HG02798 (cell line): ENCODE measurements around the gene ALAS1.

ENCODE experiments used
- ATAC-seq: cut with Tn5 transposase; IDR thresholded peaks from one replicate; pipeline ENCODE4 v1.9.1; 2021; ENCODE audit warnings: mild to moderate bottlenecking; ENCODE audit not compliant: unreplicated experiment, poor library complexity

The ALAS1 gene

DNA sequence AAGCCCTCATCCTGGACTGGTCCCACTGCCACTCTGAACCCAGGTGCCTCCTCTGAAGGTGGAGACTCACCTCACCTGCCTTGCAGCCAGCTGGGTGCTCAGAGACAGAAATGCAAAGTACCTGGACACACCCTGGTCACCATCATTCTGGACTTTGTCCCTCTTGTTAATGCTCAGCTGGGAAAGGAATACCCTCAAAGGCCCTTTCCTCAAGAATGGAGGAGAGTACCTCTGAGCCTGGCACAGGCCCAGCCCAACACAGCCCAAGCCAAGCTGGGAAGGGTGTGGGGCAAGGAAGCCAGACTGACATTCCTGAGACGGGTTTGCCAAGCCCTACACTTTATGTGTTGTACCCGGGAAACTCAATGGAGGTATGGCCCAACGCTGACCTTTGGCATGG, 983 bp upstream of the ALAS1 start:
- no peak for ATAC-seq

DNA sequence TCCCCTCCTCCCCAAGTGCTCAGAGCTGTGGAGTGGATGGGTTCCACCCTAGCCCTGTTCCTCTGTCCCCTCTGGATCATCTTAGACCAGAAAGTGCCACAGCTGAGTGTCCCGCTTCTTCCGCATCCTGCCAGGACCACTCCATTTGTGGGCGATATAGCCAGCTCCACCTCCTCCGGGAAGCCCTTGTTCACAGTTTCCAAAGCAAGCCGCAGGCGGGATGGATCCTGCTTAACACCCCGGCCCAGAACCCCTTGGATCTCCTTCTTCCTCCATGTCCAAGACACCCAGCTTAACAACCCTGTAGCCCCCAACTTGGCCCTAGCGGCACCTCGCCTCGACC, 490 bp upstream of the ALAS1 start:
- no peak for ATAC-seq

DNA sequence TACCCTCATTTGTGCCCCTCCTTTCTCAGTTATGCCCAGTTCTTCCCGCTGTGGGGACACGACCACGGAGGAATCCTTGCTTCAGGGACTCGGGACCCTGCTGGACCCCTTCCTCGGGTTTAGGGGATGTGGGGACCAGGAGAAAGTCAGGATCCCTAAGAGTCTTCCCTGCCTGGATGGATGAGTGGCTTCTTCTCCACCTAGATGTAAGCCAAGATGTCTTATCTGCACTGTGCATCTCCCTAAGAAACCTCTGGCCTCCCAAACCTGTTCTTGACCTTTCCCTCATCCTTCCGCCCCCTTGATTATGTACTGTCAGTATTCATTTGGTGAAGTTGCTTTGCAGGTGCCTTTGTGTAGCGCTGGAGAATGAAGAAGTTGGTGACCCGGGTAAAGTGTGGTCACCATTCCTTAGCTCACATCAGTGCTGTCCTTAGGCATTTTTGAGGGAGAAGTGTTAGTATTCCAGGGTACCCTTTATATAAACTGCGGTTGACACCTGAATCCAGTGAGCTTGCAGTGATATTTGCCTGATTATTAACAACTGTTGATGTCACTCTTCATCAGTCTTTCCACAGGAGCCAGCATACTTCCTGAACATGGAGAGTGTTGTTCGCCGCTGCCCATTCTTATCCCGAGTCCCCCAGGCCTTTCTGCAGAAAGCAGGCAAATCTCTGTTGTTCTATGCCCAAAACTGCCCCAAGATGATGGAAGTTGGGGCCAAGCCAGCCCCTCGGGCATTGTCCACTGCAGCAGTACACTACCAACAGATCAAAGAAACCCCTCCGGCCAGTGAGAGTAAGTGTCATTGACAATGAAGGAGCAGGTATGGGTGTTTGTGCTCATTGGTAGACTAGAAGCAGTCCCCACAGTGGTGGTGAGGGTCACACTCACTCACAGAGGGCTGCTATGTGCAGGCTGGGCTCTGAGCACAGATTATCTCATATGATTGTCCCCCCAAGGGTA, 966 bp downstream of the ALAS1 start:
- ATAC-seq: no peak

DNA sequence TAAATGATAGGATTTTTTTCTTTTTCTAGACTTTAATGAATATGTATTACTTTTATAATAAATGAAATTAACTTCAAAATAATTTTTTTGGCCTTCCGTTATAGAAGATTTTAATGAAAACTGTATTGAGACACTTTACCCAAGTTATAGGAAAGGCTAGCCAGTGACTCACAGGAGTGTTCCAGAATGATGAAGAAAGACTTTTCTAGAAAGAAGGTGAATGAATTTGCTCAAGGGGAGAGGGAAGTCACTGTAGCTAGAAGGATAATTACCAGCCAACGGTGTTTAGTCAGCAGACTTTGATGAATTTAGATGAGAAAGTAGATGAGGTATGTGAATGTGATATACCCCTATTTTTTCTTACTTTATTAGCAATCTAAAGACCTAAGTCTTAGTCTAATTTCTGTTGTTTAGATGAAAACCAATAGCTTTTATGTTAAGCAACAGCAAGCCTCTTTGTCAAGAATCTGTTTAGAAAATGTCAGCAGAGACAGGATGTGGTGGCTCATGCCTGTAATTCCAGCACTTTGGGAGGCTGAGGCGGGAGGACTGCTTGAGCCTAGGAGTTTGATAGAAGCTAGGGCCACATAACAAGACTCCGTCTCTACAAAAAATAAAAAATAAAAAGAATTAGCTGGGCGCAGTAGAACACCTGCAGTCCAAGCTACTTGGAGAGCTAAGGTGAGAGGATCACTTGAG, 3.2 kb downstream of the ALAS1 start:
- ATAC-seq: no peak

DNA sequence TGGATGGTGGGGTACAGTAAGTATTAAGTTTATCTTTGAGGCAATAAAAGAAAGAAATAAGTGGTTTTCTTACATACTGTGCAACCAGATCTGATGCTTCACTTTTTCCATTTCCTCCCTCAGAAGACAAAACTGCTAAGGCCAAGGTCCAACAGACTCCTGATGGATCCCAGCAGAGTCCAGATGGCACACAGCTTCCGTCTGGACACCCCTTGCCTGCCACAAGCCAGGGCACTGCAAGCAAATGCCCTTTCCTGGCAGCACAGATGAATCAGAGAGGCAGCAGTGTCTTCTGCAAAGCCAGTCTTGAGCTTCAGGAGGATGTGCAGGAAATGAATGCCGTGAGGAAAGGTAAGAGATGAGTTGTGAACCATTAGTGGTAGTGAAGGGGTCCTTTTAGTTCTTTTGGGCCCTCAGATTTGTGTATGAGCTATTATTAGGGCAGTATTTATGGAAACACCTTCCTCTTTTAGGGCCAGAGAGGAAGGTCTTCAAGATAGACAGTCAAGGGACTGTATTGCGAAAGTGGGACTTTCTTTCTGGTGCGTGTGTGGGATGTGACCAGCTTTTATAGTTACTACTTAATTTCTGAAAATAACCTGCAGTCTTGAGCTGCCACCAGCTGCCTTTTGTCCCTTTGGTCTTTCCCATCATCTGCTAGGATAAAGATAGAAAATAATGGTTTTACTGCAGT, 4.6 kb downstream of the ALAS1 start:
- no peak for ATAC-seq

DNA sequence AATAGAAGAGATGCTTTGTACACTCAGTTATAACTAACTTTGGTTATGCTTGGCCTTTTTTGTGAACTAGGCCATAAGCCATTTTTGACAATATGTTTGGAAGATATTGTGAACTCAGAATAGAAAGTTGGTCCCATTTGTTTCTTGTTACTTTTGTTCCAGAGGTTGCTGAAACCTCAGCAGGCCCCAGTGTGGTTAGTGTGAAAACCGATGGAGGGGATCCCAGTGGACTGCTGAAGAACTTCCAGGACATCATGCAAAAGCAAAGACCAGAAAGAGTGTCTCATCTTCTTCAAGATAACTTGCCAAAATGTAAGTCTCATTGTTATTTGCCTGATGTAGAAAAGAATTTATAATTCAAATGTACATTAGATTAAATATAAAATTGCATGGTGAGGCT, 5.7 kb downstream of the ALAS1 start:
- ATAC-seq: no peak

DNA sequence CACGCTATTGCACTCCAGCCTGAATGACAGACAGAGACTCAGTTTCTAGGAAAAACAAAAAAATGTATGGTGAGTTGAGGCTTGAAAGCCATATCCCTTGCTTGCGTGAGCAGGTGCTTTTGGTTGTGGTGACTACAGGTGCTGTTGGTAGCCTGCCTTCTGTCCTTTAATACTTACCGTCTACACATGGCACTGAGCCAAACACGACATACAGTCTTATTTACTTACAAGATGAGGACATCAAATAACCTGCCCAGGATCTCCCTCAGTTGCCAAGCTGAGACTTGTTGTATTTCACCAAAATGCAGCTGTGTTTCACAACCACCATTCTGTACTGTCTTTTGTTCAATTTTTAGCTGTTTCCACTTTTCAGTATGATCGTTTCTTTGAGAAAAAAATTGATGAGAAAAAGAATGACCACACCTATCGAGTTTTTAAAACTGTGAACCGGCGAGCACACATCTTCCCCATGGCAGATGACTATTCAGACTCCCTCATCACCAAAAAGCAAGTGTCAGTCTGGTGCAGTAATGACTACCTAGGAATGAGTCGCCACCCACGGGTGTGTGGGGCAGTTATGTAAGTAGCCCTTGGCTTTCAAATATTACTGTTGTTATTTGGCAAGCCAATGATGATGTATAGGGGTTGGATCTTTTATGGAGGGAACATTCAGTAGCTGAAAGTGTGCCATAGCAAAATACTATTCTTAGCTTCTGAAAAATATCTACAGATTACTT, 6.5 kb downstream of the ALAS1 start:
- ATAC-seq: no peak

DNA sequence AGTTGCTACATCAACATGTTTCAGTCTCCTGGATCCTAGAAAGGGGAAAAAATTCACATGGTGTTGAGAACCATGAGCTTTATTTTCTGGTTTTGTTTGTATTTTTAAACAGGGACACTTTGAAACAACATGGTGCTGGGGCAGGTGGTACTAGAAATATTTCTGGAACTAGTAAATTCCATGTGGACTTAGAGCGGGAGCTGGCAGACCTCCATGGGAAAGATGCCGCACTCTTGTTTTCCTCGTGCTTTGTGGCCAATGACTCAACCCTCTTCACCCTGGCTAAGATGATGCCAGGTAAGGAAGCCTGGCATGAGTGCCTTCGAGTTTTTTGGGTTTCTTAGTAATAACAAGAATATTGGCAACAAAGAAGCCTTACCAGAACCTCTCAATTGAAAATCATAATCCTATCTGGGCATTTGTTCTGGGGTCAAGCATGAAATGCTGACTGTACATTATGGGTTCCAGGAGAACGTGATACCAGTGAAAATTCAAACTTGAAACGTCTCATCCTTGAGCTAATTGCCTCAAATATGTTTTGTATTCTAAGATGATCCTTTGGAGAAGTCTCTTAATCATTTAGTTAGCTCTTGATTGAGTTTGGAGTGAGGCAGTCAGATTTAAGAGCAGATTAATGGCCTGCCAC, 7.9 kb downstream of the ALAS1 start:
- ATAC-seq: no peak

DNA sequence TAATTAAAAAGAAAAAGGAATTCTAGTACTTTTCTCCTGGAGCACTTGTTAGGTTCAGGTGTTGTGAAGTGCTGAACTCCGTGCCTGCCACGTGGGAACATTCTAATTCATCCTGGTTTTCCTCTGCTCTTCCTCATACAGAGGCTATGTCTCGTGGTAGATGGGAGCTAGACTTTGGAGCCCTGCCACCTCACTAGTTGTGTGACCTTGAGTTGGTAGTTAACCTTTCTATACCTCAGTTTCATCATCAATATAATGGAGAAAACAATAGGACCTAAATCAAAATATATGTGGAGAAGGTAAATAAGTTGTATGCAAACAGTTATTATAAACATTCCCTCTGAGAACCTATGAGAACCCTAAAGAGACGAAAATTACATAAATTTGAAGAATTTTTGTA, 10.6 kb downstream of the ALAS1 start:
- ATAC-seq: no peak

DNA sequence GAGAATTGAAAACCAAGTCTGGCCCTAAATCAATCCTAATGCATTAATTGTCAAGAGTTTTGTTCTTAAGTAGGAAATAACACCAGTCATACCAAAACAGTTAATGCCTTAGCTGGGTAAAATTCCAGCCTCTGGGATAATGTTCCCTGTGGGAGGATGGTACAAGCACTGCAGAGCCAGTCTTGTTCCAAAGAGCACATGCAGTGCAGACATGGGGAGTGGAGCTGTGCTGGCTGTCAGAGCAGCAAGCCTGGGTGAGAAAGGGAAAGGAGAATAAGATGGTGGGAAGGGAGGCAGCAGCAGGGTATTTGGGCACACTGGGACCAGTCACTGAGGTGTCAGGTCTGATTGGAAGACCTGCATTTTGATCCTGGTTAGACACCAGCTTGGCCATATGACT, 12.1 kb downstream of the ALAS1 start:
- no peak for ATAC-seq

DNA sequence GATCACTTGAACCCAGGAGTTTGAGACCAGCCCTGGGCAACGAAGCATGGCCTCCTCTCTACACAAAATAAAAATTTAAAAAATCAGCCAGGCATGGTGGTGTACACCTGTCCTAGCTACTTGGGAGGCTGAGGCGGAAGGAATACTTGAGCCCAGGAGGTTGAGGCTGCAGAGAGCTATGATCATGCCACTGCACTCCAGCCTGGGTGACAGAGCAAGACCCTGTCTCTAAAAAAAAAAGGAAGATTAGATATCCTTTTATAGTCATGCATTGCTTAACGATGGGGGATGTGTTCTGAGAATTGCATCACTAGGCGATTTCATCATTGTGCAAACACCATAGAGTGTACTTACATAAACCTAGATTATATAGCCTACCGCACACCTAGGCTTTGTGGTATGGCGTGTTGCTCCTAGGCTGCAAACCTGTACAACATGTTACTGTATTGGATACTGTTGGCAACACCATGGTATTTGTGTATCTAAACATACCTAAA, 12.6 kb downstream of the ALAS1 start:
- no peak for ATAC-seq

DNA sequence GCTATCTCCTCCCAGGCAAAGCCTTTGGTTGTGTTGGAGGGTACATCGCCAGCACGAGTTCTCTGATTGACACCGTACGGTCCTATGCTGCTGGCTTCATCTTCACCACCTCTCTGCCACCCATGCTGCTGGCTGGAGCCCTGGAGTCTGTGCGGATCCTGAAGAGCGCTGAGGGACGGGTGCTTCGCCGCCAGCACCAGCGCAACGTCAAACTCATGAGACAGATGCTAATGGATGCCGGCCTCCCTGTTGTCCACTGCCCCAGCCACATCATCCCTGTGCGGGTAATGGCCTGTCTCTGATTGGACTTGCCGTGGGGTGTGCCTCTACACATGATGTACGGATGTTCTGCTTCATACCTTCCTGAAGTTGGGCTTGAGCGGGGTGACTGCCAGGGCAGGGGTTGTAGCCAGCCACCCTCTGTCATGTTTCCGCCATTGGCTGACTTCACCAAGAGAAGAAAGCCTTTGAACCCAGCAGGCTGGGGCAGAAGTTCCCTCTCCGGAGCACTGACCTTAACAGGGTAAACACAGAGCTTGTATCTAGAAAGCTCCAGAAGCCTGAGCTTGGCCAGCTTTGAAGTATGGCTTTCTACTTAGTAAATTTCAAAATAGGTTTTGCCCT, 13.4 kb downstream of the ALAS1 start:
- no peak for ATAC-seq

DNA sequence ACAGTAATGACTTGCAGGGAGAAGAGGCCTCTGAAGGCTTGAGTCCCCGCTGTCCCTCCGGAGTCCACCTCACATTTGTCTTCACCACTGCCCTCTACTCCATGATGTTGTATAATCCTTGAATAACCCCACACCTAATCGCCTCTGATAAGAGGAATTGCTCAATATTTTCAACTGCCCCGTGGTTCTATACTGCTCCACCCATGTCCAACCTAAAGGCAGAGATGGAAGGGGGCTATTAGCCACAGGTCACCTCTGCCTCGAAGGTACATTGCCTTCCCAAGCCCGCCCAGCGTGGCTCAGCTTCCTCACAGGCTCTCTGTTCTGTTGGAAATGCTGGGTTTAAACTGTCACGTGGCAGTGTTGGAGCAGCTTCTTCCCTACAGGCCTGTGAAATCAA, 15.0 kb downstream of the ALAS1 start:
- ATAC-seq: no peak

DNA sequence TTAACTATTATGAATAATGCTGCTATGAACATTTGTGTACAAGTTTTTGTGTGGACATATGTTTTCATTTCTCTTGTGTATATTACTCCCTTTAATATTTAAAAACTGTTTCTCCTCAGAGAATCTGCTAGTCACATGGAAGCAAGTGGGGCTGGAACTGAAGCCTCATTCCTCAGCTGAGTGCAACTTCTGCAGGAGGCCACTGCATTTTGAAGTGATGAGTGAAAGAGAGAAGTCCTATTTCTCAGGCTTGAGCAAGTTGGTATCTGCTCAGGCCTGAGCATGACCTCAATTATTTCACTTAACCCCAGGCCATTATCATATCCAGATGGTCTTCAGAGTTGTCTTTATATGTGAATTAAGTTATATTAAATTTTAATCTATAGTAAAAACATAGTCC, 15.9 kb downstream of the ALAS1 start:
- no peak for ATAC-seq

DNA sequence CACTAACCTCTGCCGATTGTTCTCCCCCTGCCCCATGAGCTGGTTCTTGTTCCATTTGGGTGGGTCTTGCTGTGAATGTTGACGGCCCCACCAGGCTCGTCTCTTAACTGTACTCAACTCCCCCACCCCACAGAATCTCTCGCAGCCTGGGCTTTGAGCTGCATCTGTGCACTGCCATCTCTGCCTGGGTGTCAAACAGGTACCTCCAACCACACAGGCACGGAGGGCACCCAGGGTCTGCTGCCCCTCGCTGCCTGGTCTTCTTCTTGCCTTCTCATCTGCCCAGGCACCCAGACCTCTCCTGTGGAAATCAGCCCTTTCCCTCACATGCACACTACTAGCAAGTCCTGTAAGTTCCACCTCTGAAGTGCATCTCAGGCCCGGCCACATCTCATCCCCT, 17.4 kb downstream of the ALAS1 start:
- no peak for ATAC-seq

DNA sequence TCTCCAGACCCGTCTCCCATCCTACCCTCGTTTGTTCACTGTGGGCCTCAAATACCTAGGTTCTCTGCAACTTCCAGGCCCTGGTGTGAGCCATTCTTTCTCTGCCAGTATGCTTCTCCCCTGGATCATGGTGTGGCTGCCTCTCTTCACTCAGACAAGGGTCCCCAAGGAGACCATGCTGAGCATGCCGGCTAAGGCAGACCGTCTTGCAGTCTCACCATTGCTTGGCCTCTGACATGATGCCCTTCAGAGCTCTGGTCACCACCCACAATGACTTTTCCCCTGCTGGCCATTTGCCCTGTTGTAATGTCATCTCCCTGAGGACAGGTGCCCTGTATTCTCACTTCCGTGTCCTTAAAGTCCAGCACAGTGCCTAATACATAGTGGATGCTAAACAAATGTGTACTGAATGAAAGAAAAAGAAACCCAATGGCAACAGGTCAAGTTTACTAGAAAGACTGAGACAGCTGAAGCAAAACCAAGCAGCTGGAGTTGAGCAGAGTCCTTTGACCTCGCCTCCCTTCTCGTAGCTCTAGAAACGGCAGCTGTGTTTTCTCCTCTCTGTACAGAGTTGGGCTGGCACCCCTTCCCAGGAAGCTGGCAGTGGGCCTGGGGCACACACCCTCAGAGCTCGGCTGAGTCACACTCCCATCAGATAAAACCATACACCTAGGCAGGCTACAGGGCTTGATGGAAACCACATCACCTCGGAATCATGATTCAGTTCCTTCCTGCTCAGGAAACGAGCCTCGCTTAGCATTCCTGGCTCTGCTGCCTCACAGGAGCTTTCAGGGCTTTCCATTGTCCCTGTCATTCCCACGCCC, 18.8 kb downstream of the ALAS1 start:
- no peak for ATAC-seq

DNA sequence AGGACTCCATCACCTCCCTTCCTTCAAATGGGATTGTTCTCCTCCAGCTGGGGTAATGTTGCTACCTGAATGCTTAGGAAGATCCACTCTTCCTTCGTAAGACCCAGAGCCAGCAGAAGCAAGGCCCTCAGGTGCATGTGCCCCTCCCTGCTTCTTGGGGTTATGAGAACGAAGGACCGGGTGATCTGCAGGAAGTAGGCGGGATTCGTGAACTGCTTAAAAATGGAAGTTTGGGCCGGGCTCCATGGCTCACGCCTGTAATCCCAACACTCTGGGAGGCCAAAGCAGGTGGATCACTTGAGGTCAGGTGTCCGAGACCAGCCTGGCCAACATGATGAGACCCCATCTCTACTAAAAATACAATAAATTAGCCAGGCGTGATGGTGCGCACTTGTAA, 19.4 kb downstream of the ALAS1 start:
- ATAC-seq: no peak

DNA sequence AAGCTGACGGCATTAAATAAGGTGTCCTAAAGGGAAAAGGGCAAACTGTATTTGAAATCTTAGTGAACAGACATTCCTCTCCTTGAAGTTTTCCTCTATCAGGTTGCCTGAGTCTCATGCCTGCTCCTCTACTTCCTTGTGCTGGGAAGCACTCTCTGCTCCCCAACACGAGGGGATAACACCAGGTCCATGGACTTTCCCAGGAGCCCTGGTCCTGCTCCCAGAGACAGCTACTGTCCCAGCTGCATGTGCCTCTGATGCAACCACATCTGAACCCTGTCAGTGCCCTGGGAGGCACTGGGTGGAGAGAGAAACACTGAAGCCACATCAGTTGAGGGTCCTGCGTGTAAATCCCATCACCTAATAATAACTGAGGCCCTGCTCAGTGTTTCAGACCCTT, 20.1 kb downstream of the ALAS1 start:
- ATAC-seq: no peak

DNA sequence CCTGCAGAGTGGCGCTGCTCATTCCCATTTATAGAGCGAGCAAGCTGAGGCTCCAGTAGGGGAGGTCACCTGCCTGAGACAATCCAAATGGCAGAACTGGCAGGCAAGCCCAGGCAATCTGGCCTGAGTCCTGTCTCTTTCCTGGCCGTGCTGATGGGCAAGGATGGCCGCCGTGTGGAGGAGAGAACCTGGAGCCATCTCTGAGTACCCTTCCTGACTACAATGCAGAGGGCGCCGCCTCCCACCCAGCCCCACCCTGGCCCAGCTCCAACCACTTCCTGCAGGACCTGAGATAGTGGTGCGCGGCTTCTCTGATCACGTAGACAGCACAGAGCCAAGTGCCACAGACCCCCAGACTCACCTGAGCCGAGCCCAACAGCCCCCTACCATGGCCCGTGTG, 20.5 kb downstream of the ALAS1 start:
- ATAC-seq: no peak
